Measurements from ENCODE around the gene KIF3B. TPM values are rescaled to one million over a fixed set of nuclear protein-coding genes. Genes with fewer than 3 reads are reported as not detected.

Gene KIF3B
- total and polyA plus RNA-seq, 10 of the 15 experiments (the other 5 are each of a cell fraction or from before 2014, with no cell fraction given): 7.4 to 37.3 (median 25.9) TPM

- Histone ChIP-seq H3K4me2 (ENCODE audit: control insufficient read depth, insufficient read depth) (no peak overlapping the region), H3K9me3 (replicated peaks; ENCODE audit: control insufficient read depth, insufficient read depth, low read length) (no peaks in the 10 kb centered on the region; the same call in 2 of the 3 replicates), H3K36me3 (ENCODE audit: control insufficient read depth in 2 of 2, insufficient read depth in 2 of 2, low read length in 1 of 2) (no peaks in the 10 kb centered on the region), H4K20me1 (ENCODE audit: control insufficient read depth, insufficient read depth) (no peaks in the 10 kb centered on the region), H3K4me3 (no peak overlapping the region), H3K27ac (ENCODE audit: control insufficient read depth, insufficient read depth) (no peak overlapping the region), H3K4me1 (ENCODE audit: control insufficient read depth, insufficient read depth, low read length) (peaks cover 7% of the 10 kb centered on the region), H3K27me3 (replicated peaks in 1 of 2; ENCODE audit: control insufficient read depth in 2 of 2, insufficient read depth in 2 of 2, low read length in 1 of 2) (no peaks in the 10 kb centered on the region), H3K79me2 (ENCODE audit: control insufficient read depth, insufficient read depth, low read length) (peaks cover 19% of the 10 kb centered on the region), H3K9ac (ENCODE audit: control insufficient read depth, insufficient read depth, low read length) (no peak overlapping the region), H2AFZ (ENCODE audit: control insufficient read depth, low read depth, low read length) (no peak overlapping the region)
- ATAC-seq: no peak
- no peak for DNase-seq (ENCODE audit: low read depth, low spot score)
- 65% methylated on average over 3 of the region's 3 CpGs for WGBS (ENCODE audit: insufficient coverage, insufficient replicate concordance, low lambda C conversion rate, missing lambda C conversion rate)
- BruUV-seq (replicated peaks): no TSS peak
- POLR2A ChIA-PET: interaction anchor here (3.0 kb wide), 1 partner anchor 11 kb away, joined by 14 read pairs; no protein-coding TSS in a partner anchor
- CTCF ChIA-PET: no interaction called here
- RAD21 ChIA-PET (ENCODE audit: unreplicated experiment): interaction anchor here (0.7 kb wide), 2 partner anchors 34 to 227 kb away, joined by 3 read pairs; no protein-coding TSS in a partner anchor
- intact Hi-C loops (cut with micrococcal nuclease; ENCODE audit: unreplicated experiment) (no loop called here), in situ Hi-C loops (cut with MboI) (no loop called here)
- SMC1A ChIA-PET (ENCODE audit: uncharacterized antibody, unreplicated experiment): no interaction called here
- no peak for FAIRE-seq
- TF ChIP-seq FOXK2 (IDR thresholded peaks at IDR 0.05): no peak
- TF ChIP-seq CREB1 (IDR thresholded peaks at IDR 0.05; ENCODE audit: low read depth): no peak
- TF ChIP-seq ZBTB40 (IDR thresholded peaks at IDR 0.05; ENCODE audit: borderline replicate concordance): no peak
- no peak for TF ChIP-seq ZBTB11 (CRISPR knock-in tag; IDR thresholded peaks at IDR 0.05)
- TF ChIP-seq IKZF2 (IDR thresholded peaks at IDR 0.05): no peak
- no peak for TF ChIP-seq STAT1 (conservative IDR thresholded peaks at IDR 0.05)
- TF ChIP-seq NR2F1 (conservative IDR thresholded peaks at IDR 0.05): no peak
- TF ChIP-seq PML (IDR thresholded peaks at IDR 0.05; ENCODE audit: low read length): no peak
- TF ChIP-seq CTCF (IDR thresholded peaks at IDR 0.05 in 2 of 3, conservative IDR thresholded peaks at IDR 0.05 in 1 of 3; ENCODE audit: control insufficient read depth in 2 of 3, extremely low read depth in 1 of 3, insufficient read depth in 1 of 3, low read depth in 3 of 3, low read length in 3 of 3): no peak
- TF ChIP-seq SRF (IDR thresholded peaks at IDR 0.05; ENCODE audit: low read depth in 2 of 2, low read length in 2 of 2): no peak
- no peak for TF ChIP-seq CEBPZ (IDR thresholded peaks at IDR 0.05; ENCODE audit: low read depth, low read length)
- TF ChIP-seq MTA3 (IDR thresholded peaks at IDR 0.05; ENCODE audit: borderline replicate concordance, low read length): no peak
Observed at GRCh38 chr20:32274359-32274758, 3.1 kb upstream of the KIF3B start.
